NCI-H2196 (cell line): Measurements from ENCODE around the gene NMNAT2.

ENCODE experiments used
- DNase-seq: peaks from one replicate; lab custom pipeline; 2025; ENCODE audit not compliant: unreplicated experiment; lab: John Stamatoyannopoulos, UW

NMNAT2 gene

DNA sequence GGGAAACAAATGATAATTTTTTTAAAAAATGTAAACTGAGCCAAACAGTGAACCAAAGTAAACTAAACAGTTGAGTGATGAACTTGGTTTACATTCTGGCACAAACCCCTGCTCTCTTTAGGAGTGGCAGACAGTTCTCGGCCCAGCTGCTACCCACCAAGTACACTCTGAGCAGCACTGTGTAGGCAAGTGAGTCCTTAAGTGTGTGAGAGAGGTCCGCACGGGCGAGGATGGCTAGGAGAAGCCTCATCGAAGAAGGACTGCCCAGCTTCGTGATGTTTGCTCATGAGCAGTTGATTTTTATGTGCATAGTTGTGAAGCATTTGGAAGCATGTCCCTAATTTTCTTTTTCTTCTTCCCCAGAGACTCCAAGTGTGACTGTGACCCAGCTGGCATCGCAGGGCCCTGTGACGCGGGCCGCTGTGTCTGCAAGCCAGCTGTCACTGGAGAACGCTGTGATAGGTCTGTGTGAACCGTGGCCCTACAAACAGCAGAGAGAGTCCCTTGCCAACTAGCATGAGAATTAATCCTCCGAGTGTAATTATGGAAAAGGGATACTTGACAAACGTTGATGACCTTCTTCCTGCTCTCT, 200.1 kb downstream of the NMNAT2 start:
- no peak for DNase-seq

DNA sequence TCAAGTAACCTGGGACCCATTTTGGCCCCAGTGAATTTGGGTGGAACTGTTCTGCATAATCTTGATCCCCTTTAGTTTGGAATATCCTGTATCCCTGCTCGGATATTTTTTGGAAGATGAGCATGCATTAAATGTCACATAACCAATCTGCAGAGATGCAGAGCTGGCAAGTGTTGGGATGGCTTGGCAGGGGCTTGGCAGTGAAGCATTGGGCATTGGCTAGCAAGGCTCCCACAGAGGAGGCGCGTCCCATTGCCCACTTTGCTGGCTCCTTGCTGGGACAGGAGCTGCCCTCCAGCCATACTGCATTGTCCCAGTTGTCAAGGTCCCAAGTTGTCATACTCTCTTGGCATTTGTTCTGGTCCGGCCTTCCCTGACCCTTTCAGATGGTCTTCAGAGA, 202.2 kb downstream of the NMNAT2 start:
- DNase-seq, result no peak

GRCh38 chr1:183215076-183215720, 203.0 kb downstream of the NMNAT2 start:
- DNase-seq, result no peak

GRCh38 chr1:183214021-183214970, 203.9 kb downstream of the NMNAT2 start:
- no peak for DNase-seq

DNA sequence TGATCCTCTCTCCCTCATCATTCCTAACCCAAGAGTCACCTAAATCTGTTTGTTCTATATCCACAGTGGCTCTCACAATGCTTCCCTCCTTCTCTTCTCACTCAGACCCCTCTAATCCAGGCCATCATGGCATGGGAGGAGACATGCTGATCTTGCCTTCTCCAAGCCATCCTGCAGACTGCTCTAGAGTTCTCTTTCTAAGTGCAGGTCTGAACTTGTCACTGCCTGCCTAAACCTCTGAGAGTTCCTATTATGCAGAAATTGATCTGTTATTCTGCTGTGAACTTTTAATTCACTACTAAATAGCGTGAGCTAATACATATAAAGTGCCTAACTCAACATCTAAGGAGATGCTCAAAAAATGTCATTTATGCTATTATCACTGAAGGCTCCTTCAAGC, 205.3 kb downstream of the NMNAT2 start:
- no peak for DNase-seq

DNA sequence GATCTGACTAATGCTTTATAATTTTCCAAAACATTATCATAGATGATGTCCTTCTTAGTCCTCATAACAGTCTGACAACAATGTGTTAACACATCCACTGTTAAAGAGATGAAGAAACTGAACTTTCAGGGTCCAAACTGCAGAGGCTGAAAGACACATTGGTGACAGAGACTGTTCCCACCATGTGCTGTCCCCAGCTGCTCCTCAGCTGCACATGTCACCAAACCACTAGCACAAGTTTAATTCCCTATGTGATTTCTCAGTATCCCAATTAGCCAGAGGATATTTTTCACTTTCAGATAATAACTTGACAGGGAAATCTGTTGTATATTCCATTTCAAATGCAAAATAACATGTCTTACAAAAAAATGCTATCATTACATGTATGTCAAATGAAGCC, 207.5 kb downstream of the NMNAT2 start:
- DNase-seq, result no peak

GRCh38 chr1:183209533-183210158, 208.5 kb downstream of the NMNAT2 start:
- DNase-seq, result peak; percentile 29

DNA sequence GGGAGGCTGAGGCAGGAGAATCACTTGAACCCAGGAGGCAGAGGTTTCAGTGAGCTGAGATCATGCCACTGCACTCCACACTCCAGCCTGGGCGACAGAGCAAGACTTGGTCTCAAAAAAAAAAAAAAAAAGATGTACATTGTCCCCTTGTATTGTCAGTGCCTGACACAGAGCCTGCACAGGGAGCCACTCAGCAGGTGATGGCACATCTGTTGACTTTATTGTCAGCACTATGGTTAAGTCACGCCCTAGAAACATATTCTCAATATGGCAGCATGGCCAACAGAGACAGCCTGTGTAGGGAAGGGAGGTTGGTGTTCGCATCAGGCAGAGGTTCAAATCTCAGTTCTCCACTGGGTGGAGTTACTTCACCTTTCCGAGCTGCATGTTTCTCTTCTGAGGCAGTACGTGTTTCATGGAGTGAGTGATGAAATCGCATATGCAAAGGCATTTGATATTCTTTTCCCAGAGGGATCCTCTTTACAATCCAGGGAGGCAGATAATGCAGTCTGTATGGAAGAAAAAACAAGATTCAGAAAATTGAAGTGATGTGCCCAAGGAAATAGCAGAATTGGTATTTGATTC, 211.6 kb downstream of the NMNAT2 start:
- no peak for DNase-seq

DNA sequence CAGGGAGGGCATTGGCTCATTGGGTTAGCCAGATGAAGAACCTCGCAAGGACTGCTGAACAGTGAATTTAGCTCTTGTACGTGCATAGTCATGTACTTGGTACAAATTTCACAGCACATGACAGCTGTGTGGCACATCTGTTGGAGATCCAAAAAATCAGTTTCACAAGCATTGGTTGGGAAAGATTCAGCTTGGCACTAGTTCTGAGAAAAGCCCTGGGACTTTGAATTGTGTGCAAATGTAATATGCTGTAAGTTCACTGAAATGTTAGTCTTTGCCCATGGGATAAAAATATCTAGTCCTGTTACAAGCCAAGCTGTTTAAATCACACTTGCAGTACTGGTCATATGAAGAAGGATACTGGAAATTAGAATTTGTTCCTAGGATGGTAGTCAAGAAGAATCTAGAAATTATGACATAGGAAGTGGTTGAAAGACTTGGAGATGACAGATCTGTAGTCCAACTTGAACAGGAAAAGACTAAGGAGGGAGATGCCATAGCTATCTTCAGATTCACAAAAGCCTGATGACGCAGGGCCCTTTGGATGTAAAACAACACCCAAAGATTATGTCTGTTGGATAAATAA, 212.9 kb downstream of the NMNAT2 start:
- no peak for DNase-seq

- no peak for DNase-seq
These were observed 215.1 kb downstream of the NMNAT2 start for GRCh38 chr1:183203094-183203493.

- no peak for DNase-seq
These were observed 217.7 kb downstream of the NMNAT2 start for GRCh38 chr1:183200451-183200850.

GRCh38 chr1:183199304-183199703, 218.9 kb downstream of the NMNAT2 start:
- no peak for DNase-seq

DNA sequence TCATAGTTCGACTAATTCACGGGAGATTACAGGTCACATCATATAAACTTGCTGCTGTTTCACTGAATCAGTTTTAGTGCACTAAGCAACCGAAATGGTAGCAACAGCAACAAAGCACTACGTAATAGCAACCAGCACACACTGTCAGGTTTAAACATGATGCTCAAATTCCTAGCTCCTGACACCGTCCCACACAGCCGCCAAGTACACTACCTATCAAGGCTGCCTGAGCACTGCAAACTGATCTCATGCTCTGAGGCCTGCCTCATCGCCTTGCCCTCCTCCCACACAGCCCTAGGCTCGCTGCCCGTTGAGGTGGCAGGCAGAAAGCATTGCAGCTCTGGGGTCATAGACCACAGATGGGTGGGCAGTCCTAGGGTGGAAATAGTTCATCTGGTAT, 219.7 kb downstream of the NMNAT2 start:
- no peak for DNase-seq
